Neural cell (in vitro differentiated cells): Measurements from ENCODE around the gene TTF1. TPM values are rescaled to one million over a fixed set of nuclear protein-coding genes. Genes with fewer than 3 reads are reported as not detected.

Experiments used
- H2AFZ ChIP-seq: fragments of 200-600, 300-800 bp; sonication (generic), shearing (Covaris generic); 2 replicates; pipeline ENCODE4 v1.6.0; 2014; ENCODE audit warnings: low read depth, mild to moderate bottlenecking, antibody characterized with exemption, low read length, moderate library complexity
- H3F3A ChIP-seq: fragments of 200-600 bp; shearing (Covaris generic); 2 replicates; pipeline ENCODE4 v1.6.1; 2016; ENCODE audit warnings: mild to moderate bottlenecking, moderate library complexity, mixed read lengths, antibody characterized with exemption, low read length; ENCODE audit not compliant: insufficient read depth, poor library complexity, severe bottlenecking
- H3K27ac ChIP-seq: fragments of 200-600, 300-800 bp; sonication (generic), shearing (Covaris generic); 2 replicates; pipeline ENCODE4 v1.5.1; 2014; ENCODE audit warnings: mild to moderate bottlenecking, low read length, moderate library complexity
- H3K27me3 ChIP-seq: fragments of 300-800, 200-600 bp; sonication (generic), shearing (Covaris generic); 2 replicates; pipeline ENCODE4 v1.6.0; 2014; ENCODE audit warnings: mild to moderate bottlenecking, low read depth, low read length, moderate library complexity; ENCODE audit not compliant: insufficient read depth
- H3K36me3 ChIP-seq: fragments of 300-800, 200-600 bp; sonication (generic), shearing (Covaris generic); 2 replicates; pipeline ENCODE4 v1.5.1; 2014; ENCODE audit warnings: mild to moderate bottlenecking, antibody characterized with exemption, low read length, moderate library complexity; ENCODE audit not compliant: insufficient read depth
- H3K4me2 ChIP-seq: fragments of 300-800, 200-600 bp; sonication (generic), shearing (Covaris generic); 2 replicates; pipeline ENCODE4 v1.6.0; 2014; ENCODE audit warnings: mild to moderate bottlenecking, low read length
- H3K4me3 ChIP-seq: fragments of 300-800, 200-600 bp; sonication (generic), shearing (Covaris generic); 2 replicates; pipeline ENCODE4 v1.5.1; 2014; ENCODE audit warnings: mild to moderate bottlenecking, low read length, moderate library complexity
- H3K79me2 ChIP-seq: fragments of 200-600 bp; shearing (Covaris generic); replicated peaks from 2 replicates; pipeline ENCODE4 v1.6.0; 2014; ENCODE audit warnings: mild to moderate bottlenecking, low read length, moderate library complexity; ENCODE audit not compliant: insufficient read depth
- H3K9ac ChIP-seq: fragments of 300-800, 200-600 bp; sonication (generic), shearing (Covaris generic); 2 replicates; pipeline ENCODE4 v1.6.1; 2016; ENCODE audit warnings: mild to moderate bottlenecking, low read length, mixed read lengths
- H3K9me2 ChIP-seq: fragments of 200-600 bp; shearing (Covaris generic); 2 replicates; pipeline ENCODE4 v1.6.1; 2016; ENCODE audit warnings: mild to moderate bottlenecking, low read length, mixed read lengths; ENCODE audit not compliant: insufficient read depth
- H3K9me3 ChIP-seq: fragments of 200-600, 300-800 bp; sonication (generic), shearing (Covaris generic); 2 replicates; pipeline ENCODE4 v1.6.1; 2016; ENCODE audit warnings: mild to moderate bottlenecking, mixed run types, low read length, moderate library complexity, mixed read lengths
- H4K20me1 ChIP-seq: fragments of 200-600 bp; shearing (Covaris generic); 2 replicates; pipeline ENCODE4 v1.6.1; 2016; ENCODE audit warnings: mild to moderate bottlenecking, mixed run types; ENCODE audit not compliant: insufficient read depth
- EP300 ChIP-seq: fragments of 450-650 bp; conservative IDR thresholded peaks from 2 replicates; pipeline ENCODE4 v1.6.1; 2014; ENCODE audit warnings: antibody characterized with exemption, mild to moderate bottlenecking, moderate library complexity; ENCODE audit not compliant: poor library complexity, severe bottlenecking
- EZH2 ChIP-seq: fragments of 200-600, 300-800 bp; shearing (Covaris generic), sonication (generic); IDR thresholded peaks from 2 replicates; pipeline ENCODE4 v1.6.1; 2014; ENCODE audit warnings: antibody characterized with exemption, low read length, borderline replicate concordance, mild to moderate bottlenecking; ENCODE audit not compliant: insufficient read depth, poor library complexity, severe bottlenecking
- MXI1 ChIP-seq: fragments of 450-650 bp; conservative IDR thresholded peaks from 2 replicates; pipeline ENCODE4 v1.6.1; 2014; ENCODE audit warnings: antibody characterized with exemption, mild to moderate bottlenecking; ENCODE audit not compliant: poor library complexity, severe bottlenecking
- POLR2AphosphoS5 ChIP-seq: IDR thresholded peaks from 2 replicates; pipeline ENCODE4 v1.6.1; 2012
- RAD21 ChIP-seq: fragments of 450-650 bp; conservative IDR thresholded peaks from 2 replicates; pipeline ENCODE4 v1.6.1; 2014; ENCODE audit warnings: antibody characterized with exemption, mild to moderate bottlenecking, moderate library complexity
- SMC3 ChIP-seq: fragments of 450-650 bp; conservative IDR thresholded peaks from 2 replicates; pipeline ENCODE4 v1.6.1; 2014; ENCODE audit warnings: antibody characterized with exemption, mild to moderate bottlenecking, moderate library complexity; ENCODE audit not compliant: poor library complexity
- TAF1 ChIP-seq: IDR thresholded peaks from 2 replicates; pipeline ENCODE4 v1.6.1; 2012; ENCODE audit warnings: low read depth
- polyA plus RNA-seq: library from polyadenylated mRNA; depleted of rRNA; stranded (reverse); fragments of >200 nt; gene quantifications from 2 replicates; pipeline ENCODE4 v1.2.3, GENCODE V29; 2014
- TF ChIP-seq, protein P1 (sequence below): IDR thresholded peaks from 2 replicates; pipeline ENCODE4 v1.6.1; 2012; ENCODE audit warnings: borderline replicate concordance
- TF ChIP-seq, protein P2 (sequence below): fragments of 450-650 bp; IDR thresholded peaks from 2 replicates; pipeline ENCODE4 v1.5.1; 2014; ENCODE audit warnings: antibody characterized with exemption, mild to moderate bottlenecking, moderate library complexity; ENCODE audit not compliant: poor library complexity, severe bottlenecking

TTF1 gene
- polyA plus RNA-seq, 1 donor from 2014 or later = 27.1 TPM

DNA sequence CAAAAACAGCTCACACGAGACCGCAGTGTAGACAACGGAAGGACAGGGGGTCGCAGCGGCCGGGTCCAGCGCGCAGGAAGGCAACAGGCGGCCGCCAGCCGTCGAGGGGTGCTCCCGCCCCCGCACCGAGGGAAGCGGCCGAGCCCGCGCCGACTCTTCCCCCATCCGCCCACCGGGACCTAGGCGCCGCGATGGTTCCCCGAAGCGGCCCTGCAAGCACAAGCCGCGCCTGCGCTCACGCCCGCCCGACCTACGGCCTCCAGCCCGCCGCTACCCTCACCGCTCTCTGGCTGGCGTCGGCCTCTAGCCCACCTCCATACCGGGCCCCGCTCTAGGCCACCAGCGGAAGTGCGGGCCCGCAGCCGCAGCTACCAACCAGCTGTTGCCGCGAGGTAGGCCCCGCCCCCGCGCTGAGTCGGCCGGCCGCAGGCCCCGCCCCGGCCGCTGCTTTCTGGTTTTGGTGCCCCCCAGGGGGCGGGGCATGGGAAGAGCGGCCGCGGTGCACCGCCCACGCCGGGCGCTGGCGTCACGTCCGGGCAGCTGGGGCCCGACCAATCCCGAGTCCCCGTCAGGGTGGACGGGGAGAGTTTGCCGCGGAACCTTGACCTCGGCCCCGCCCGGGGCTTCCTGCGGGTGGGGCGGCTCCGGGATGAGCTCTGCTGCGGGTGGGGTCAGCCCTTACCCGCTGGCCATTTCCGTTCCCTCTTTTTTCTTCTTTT, 51.8 kb downstream of the TTF1 start, which contains the start of gene SETX:
Gene SETX (minus strand): TSS at position 350 of the 719 bp plus-strand sequence. CDS start 5,558 bp downstream, outside the sequence.
- H4K20me1 ChIP-seq = no peaks in the 10 kb centered on the region
- H3K9me3 ChIP-seq = no peaks in the 10 kb centered on the region
- peak within 1 kb of the TSS; percentile 80 for H2AFZ ChIP-seq
- peak within 1 kb of the TSS; percentile 91 for H3K4me3 ChIP-seq
- H3K9me2 ChIP-seq = no peaks in the 10 kb centered on the region
- no peak for TF ChIP-seq EZH2
- peak; percentile 83 for TF ChIP-seq POLR2AphosphoS5
- TF ChIP-seq MXI1 = peak; percentile 74
- TF ChIP-seq EP300 = no peak
- TF ChIP-seq RAD21 = no peak
- TF ChIP-seq, protein P1, sequence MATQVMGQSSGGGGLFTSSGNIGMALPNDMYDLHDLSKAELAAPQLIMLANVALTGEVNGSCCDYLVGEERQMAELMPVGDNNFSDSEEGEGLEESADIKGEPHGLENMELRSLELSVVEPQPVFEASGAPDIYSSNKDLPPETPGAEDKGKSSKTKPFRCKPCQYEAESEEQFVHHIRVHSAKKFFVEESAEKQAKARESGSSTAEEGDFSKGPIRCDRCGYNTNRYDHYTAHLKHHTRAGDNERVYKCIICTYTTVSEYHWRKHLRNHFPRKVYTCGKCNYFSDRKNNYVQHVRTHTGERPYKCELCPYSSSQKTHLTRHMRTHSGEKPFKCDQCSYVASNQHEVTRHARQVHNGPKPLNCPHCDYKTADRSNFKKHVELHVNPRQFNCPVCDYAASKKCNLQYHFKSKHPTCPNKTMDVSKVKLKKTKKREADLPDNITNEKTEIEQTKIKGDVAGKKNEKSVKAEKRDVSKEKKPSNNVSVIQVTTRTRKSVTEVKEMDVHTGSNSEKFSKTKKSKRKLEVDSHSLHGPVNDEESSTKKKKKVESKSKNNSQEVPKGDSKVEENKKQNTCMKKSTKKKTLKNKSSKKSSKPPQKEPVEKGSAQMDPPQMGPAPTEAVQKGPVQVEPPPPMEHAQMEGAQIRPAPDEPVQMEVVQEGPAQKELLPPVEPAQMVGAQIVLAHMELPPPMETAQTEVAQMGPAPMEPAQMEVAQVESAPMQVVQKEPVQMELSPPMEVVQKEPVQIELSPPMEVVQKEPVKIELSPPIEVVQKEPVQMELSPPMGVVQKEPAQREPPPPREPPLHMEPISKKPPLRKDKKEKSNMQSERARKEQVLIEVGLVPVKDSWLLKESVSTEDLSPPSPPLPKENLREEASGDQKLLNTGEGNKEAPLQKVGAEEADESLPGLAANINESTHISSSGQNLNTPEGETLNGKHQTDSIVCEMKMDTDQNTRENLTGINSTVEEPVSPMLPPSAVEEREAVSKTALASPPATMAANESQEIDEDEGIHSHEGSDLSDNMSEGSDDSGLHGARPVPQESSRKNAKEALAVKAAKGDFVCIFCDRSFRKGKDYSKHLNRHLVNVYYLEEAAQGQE = no peak
- TF ChIP-seq TAF1 = peak; percentile 39
- TF ChIP-seq, protein P2, sequence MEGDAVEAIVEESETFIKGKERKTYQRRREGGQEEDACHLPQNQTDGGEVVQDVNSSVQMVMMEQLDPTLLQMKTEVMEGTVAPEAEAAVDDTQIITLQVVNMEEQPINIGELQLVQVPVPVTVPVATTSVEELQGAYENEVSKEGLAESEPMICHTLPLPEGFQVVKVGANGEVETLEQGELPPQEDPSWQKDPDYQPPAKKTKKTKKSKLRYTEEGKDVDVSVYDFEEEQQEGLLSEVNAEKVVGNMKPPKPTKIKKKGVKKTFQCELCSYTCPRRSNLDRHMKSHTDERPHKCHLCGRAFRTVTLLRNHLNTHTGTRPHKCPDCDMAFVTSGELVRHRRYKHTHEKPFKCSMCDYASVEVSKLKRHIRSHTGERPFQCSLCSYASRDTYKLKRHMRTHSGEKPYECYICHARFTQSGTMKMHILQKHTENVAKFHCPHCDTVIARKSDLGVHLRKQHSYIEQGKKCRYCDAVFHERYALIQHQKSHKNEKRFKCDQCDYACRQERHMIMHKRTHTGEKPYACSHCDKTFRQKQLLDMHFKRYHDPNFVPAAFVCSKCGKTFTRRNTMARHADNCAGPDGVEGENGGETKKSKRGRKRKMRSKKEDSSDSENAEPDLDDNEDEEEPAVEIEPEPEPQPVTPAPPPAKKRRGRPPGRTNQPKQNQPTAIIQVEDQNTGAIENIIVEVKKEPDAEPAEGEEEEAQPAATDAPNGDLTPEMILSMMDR = peak; percentile 12
- TF ChIP-seq SMC3 = no peak
- H3F3A ChIP-seq = no peaks in the 10 kb centered on the region
- peak within 1 kb of the TSS; percentile 81 for H3K4me2 ChIP-seq
- H3K9ac ChIP-seq = peak within 1 kb of the TSS; percentile 84
- H3K36me3 ChIP-seq = no peaks in the 10 kb centered on the region
- no peaks in the 10 kb centered on the region for H3K27me3 ChIP-seq
- peak within 1 kb of the TSS; percentile 73 for H3K27ac ChIP-seq
- H3K79me2 ChIP-seq = peaks cover 19% of the 10 kb centered on the region

DNA sequence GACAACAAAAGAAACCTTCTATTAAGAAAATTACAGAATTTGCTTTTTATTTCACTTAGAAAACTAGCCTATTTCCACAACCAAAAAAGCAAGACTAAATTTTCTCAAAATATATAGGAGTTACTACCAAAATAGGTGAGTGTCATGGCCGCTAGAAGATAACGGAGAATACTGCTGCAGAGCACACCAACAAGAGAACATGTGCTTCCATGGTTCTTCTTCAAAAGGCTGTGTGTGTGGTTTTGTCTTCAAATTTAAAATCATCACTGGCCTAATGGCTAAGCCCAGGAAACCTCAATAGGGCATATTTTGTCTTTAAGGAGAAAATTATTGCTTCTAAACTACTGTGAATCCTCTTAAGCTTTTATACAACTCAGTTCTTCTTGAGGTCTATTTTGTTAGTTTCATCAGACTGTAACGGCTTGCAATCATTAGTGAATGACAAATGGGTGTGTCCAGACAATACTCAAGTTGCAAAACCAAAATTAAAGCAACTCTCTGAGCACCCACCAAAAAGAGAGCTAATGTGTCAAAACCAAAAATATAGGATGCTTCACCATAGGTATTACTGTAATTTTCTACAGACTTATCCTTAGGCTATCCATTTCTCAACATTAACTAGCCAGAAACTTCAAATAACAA, 55.1 kb downstream of the TTF1 start:
- Histone ChIP-seq H3K36me3 (no peaks in the 10 kb centered on the region), H3K4me3 (no peak overlapping the region), H4K20me1 (no peaks in the 10 kb centered on the region), H3K4me2 (no peak overlapping the region), H3F3A (no peaks in the 10 kb centered on the region), H3K9ac (no peak overlapping the region), H3K9me3 (no peaks in the 10 kb centered on the region), H3K9me2 (no peaks in the 10 kb centered on the region), H3K79me2 (peaks cover 23% of the 10 kb centered on the region), H3K27me3 (no peaks in the 10 kb centered on the region), H2AFZ (no peak overlapping the region), H3K27ac (no peak overlapping the region)
- TF ChIP-seq, protein P2 = no peak
- TF ChIP-seq TAF1 (no peak), MXI1 (no peak), SMC3 (no peak), RAD21 (no peak)
- TF ChIP-seq, protein P1 = no peak
